NAMALWA (cell line): ENCODE measurements around the gene TEX26.

Experiments used
- DNase-seq: peaks from one replicate; pipeline ENCODE4 v3.0.0-alpha.2; 2015; ENCODE audit warnings: low spot score

TEX26 gene

DNA sequence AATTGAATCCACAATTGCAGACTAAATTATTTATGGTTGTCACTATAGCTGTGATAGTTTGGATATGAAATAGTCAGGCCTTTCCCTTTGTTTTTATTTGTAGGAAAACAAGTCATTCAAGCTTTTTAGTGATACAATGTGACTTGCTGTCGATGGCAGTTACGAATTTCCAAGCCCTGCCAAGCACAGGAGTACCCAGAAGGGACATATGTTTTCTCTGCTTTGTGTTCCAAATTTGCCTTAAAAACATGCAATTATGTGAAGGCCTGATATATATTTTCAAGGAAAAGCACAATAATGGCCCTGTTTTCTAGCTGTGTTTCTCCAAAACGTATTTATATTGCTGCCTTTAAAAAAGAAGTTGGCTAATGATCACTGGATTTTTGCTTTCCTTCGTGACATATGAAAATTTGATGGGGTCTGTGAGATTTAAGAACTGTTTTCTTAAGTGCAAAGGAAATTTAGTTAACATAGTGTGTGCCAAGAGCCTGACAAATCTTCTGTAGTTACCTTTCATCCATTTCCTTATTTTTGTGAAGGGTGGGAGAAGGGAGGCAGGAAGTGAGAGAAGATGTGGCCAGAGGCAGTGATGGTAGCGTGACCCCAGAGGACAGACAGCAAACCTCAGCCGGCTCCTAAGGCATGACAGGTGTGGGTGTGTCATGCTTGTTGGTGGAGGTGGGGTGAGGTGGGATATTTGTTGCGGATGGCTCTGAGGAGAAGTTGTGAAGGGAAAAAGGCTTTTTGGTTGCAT is 79.6 kb downstream of the TEX26 start:
- no peak for DNase-seq

DNA sequence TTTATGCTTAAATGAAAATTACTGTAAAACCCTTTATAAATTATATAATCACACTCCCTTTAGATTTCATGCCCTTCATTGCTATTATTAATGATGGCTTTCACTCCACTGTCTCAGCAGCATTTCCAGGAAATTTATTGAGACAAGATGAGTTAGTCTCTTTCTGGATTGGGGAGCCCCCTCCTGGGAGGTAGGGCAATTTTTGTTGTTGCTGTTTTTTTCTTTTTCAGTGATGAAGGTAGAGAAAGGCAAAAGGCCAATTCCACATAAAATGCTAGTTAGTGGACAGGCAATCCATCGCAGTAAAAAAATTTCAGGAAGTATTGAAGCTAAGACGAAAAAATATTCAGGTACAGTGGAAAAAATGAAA is 80.2 kb downstream of the TEX26 start:
- DNase-seq: no peak

DNA sequence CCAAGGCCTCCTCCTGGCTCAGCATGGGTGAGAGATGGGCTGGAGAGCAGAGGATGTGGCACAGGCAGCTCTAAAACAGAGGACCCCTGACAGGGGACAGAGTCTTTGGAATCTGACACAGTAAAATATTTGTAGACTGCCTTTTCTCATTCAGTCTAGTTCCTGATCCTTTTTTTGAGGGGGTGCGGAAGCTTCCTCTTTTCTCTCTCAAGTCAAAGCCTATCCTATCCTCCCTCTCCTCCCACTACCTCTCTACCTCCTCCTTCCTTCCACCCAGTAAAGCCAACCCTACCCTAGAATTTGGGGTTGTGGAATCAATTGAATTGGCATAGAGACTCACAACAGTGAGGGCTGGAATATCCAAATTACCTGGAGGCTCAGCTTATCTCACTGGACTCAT is 82.0 kb downstream of the TEX26 start:
- no peak for DNase-seq

DNA sequence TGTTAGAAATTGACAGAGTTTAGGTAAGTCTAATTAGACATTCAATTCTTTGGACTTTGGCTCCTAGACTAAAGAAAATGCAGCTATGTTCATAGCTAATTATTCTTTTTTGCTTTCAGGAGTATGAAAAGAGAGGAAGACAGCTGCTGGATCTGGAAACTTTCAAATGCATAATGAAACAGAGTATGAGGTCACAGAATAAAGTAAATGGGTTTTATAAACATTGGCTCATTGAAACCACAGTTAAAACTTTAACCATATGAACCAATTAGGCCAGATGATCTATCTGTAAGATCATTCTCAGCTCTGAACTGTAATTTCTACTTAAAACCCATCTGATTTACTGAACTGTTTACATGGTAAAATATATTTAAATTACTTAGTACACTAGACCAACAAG is 82.7 kb downstream of the TEX26 start:
- DNase-seq: no peak

DNA sequence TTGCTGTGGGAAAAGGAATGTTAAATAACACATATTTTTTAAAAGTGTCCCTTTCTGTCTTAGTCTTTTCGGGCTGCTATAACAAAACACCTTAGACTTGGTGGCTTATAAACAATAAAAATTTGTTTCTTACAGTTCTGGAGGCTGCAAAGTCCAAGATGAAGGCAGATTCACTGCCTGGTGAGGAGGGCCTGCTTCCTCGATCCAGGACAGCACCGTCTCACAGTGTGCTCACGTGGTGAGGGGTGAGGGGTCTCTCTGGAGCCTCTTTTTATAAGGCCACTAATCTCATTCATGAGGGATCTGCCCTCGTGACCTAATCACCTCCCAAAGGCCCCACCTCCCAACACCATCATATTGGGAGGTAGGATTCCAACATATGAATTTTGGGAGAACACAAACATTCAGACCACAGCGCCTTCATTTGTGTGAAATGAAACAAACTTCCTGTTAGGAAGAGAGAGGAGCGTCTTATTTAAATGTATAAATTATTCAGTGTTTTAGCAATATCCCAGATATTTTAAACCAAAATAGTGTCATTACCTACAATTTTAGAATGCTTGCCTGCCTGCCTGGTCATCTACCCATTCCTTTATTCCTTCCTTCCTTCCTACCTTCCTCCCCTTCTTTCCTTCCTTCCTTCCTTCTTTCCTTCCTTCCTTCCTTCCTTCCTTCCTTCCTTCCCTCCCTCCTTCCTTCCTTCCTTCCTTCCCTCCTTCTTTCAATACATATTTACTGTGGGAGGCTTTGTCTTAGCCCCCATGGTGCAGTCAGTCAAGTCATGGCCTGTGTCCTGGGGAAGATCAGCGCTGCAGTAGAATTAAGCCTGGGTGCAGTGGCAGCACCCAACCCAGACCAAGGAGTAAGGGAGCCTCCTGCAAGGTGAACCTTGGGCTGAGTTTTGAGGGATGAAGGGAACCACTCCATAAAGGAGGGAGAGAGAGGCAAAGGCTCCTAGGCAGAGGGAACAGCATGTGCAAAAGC is 84.2 kb downstream of the TEX26 start:
- DNase-seq: no peak

DNA sequence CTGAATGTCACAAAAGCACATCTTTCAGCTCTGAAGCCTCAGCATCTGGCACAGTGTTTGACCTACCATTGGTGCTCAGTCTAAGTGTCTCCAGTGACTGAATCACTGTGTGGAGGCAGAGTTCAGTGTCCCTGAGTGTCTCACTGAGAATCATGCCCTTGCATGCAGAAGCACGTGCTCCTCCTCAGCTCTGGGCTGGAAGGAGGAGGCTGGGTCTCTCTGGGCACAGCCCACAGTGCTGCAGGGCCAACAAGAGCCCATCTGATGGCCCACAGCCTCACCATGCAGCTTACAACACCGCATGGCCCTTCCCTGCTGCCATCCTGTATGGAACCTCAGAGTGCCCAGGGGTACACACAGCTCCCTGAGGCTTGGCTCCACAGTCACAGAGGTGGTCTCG is 86.1 kb downstream of the TEX26 start:
- DNase-seq: no peak

DNA sequence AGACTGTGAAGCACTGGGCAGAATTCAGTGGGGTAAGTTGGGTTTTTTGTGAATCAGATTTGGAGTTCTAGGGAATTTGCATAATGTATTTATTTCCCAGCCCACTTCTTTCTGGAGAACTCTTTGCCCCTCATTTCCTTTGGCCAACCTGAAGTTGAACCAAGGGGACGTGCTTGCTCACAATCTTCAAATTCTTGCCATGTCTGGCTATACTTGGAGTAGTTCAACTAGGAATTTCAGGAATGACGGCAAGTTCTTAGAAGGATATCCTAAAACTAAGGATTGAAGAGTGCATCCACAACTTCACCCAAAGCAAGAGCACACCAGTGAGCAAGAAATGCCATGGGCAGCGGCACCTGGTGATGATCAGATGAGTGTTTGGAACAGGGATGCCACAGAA is 88.5 kb downstream of the TEX26 start:
- DNase-seq: no peak

DNA sequence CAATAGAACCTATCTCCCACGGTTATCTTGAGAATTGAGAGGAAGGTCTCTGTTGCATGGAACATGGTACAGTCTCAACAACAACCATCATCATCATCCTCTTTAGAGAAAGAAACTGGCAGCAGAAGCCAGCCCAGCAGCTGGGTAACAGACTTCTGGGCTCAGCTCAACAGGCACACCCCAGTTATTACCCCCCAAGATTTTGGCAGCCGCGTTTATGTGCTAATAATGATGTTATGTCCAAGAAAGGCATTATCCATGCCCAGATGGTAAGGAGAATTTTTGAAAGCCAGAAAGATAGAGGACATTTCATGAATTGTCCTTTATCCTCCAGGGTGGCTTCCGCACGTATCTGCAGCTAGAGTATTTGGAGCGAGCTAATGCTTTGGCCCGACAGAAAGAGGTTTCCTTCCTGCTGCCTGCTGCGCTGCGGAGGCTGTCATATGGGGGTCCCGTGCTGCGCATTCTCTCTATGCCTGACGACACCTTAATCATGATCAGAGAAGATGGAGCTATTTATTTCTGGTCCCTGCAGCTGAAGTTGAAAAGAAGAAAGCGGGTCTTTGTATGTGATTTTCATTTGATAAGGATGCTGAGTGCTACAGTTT is 89.9 kb downstream of the TEX26 start:
- no peak for DNase-seq

DNA sequence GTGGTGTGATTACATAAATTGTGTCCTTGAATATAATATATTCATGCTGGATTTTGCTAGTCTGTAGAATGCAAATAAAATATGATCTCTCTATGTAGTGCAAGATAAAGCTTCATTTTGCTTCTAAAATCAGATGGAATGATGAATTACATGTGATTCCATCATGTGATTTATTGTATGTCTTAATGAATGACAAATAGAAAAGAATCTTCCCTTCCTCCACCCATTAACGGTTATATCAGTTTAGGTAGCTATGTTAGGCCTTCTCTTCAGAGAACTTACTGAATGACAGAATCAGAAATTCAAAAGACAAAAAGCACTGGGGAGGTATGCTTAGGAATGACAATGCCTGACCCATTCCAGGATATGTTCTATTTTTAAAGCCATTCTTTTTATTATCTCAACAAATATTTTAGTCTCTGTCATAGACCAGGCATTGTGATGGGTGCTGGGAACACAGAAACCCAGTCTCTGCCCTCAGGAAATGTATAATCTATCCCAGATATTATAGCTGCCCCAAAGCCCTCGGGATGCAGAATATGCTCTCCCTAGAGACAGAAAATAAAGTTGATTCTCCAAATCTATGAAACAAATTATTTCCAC is 90.6 kb downstream of the TEX26 start:
- no peak for DNase-seq
